Measurements from ENCODE around the gene ETFBKMT.

- TF ChIP-seq EP300 (IDR thresholded peaks at IDR 0.05) (no peak), CTCF (IDR thresholded peaks at IDR 0.05) (no peak), POLR2A (IDR thresholded peaks at IDR 0.05) (no peak), POLR2AphosphoS5 (IDR thresholded peaks at IDR 0.05) (no peak)
These were observed 4.3 kb upstream of the ETFBKMT start for GRCh38 chr12:31655208-31655607.
